NCI-H1417 (cell line): ENCODE data around the gene ATP2B2.

Source experiments
- DNase-seq, 3 experiments: peaks; one replicate each; lab custom pipeline; 2025; lab: John Stamatoyannopoulos, UW

Gene ATP2B2

GRCh38 chr3:10447527-10448260, 57.7 kb downstream of the ATP2B2 start:
- no peak for DNase-seq

GRCh38 chr3:10447110-10447509, 58.3 kb downstream of the ATP2B2 start:
- DNase-seq, result no peak

- DNase-seq, result no peak
These were observed 59.7 kb downstream of the ATP2B2 start for GRCh38 chr3:10445561-10446175.

- no peak for DNase-seq
These were observed 60.9 kb downstream of the ATP2B2 start for GRCh38 chr3:10444511-10444910.

GRCh38 chr3:10444110-10444429, 61.3 kb downstream of the ATP2B2 start:
- no peak for DNase-seq

GRCh38 chr3:10443272-10444109, 61.9 kb downstream of the ATP2B2 start:
- DNase-seq, result no peak

GRCh38 chr3:10442151-10442795, 63.1 kb downstream of the ATP2B2 start:
- no peak for DNase-seq

- no peak for DNase-seq
These were observed 64.7 kb downstream of the ATP2B2 start for GRCh38 chr3:10440684-10441083.

- no peak for DNase-seq
These were observed 66.3 kb downstream of the ATP2B2 start for GRCh38 chr3:10438902-10439610.

- DNase-seq, result peak in 1 of 3 experiments; percentile 36
These were observed 67.1 kb downstream of the ATP2B2 start for GRCh38 chr3:10437995-10438901.

- DNase-seq, result peak in 1 of 3 experiments; percentile 0
These were observed 68.0 kb downstream of the ATP2B2 start for GRCh38 chr3:10437272-10437994.

GRCh38 chr3:10435850-10436249, 69.5 kb downstream of the ATP2B2 start:
- DNase-seq, result no peak

GRCh38 chr3:10434938-10435336, 70.4 kb downstream of the ATP2B2 start:
- no peak for DNase-seq

- DNase-seq, result no peak
These were observed 71.0 kb downstream of the ATP2B2 start for GRCh38 chr3:10434144-10434937.

- DNase-seq, result no peak
These were observed 72.5 kb downstream of the ATP2B2 start for GRCh38 chr3:10432931-10433330.

- peak in 2 of 3 experiments; percentile 6 to 40 for DNase-seq
These were observed 73.1 kb downstream of the ATP2B2 start for GRCh38 chr3:10432156-10432845.

GRCh38 chr3:10430805-10431204, 74.6 kb downstream of the ATP2B2 start:
- DNase-seq, result no peak

GRCh38 chr3:10428406-10429091, 76.8 kb downstream of the ATP2B2 start:
- DNase-seq, result peak in 2 of 3 experiments; percentile 1 to 7
